ENCODE data around the gene ZNF783.

The ZNF783 gene

DNA sequence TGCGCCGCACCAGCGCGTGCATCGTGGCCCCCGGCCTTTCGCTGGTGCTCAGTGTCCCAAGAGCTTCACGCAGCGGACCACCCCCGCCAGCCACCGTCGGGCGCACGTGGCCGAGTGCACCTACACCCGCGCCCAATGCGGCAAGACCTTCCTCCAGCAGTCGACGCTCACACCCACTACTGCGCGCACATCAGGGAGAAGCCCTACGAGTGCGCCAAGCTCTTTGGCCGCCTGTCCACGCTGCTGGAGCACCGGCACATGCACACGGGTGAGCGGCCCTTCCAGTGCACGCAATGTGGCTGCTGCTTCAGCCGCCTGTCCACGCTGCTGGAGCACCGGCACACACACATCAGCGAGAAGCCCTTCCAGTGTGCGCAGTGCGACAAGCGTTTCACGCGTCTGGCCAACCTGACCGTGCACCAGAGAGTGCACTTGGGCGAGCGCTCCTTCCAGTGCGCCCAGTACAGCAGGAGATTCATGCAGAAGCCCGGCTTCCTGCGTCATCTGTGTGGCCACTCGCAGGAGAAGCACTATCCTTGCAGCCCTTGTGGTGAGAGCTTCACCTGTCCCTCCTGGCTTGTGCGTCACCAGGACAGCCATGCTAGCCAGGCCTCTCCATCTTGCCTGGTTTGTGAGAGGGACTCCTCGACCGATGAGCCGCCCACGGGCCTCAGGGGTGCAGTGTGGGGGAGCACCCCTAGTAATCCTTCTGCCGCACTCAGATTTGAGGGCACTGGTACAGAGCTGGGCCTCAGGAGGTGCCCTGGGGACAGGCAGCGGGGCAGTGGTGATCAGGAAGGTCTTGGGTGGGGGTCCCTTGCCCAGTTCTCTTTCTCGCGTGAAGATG is 32.9 kb downstream of the ZNF783 start:
- Histone ChIP-seq H3K36me3 (ENCODE audit: control insufficient read depth, insufficient read depth, low read length) (no peaks in the 10 kb centered on the region), H3K27ac (ENCODE audit: insufficient read depth, low read depth, low read length, poor library complexity, severe bottlenecking) (no peak overlapping the region), H3K27me3 (ENCODE audit: control insufficient read depth, insufficient read depth, low read length, poor library complexity, severe bottlenecking) (no peaks in the 10 kb centered on the region), H3K9me3 (ENCODE audit: control insufficient read depth, low read length) (peaks cover 2% of the 10 kb centered on the region), H3K4me1 (ENCODE audit: control insufficient read depth, insufficient read depth, low read length) (no peaks in the 10 kb centered on the region), H3K4me3 (ENCODE audit: insufficient read depth, low read depth, low read length) (no peak overlapping the region)
- WGBS, 2 experiments = 95 to 96% methylated on average over 55 of the region's 55 CpGs

DNA sequence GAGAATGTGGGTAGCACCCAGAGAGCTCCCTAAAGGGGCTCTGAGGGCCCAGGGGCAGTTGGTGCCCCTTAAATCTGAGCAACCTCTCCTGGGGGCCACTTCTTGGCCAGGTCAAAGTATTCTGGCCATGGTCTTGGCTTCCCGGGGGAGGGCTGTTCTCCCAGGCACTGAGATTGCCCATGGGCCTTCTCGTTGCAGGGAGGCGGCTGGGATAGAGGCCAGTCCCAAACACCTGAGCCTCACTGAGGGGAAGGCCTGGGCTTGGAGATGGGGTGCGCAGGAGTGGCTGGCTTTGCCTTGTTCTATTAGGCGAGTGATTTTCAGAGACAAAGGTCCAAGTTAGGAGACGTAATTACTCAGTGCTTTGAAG is 33.5 kb downstream of the ZNF783 start:
- Histone ChIP-seq H3K4me3 (ENCODE audit: insufficient read depth, low read depth, low read length) (no peak overlapping the region), H3K36me3 (ENCODE audit: control insufficient read depth, insufficient read depth, low read length) (no peaks in the 10 kb centered on the region), H3K4me1 (ENCODE audit: control insufficient read depth, insufficient read depth, low read length) (no peaks in the 10 kb centered on the region), H3K9me3 (ENCODE audit: control insufficient read depth, low read length) (peaks cover 2% of the 10 kb centered on the region), H3K27me3 (ENCODE audit: control insufficient read depth, insufficient read depth, low read length, poor library complexity, severe bottlenecking) (no peaks in the 10 kb centered on the region), H3K27ac (ENCODE audit: insufficient read depth, low read depth, low read length, poor library complexity, severe bottlenecking) (no peak overlapping the region)
- 93 to 96% methylated on average over 6 of the region's 6 CpGs for WGBS, 2 experiments

DNA sequence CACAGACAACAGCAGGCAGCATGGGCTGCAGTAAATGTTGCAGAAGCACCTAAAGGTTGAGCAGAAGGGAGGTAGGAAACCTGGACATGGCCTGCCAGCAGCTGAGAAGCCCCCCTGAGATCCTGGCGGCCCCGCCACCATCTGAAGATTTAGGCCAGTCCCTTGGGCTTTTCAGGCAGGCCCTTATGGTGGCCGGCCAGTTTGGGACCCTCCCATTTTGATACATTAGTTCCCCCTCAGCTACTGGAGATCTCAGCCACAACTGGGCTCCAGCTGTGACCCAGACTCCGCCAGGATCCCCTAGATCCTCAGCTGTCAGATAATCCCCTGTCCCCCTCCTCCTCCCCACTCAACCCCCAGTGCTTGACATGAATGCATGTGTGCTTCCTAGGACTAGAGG is 34.4 kb downstream of the ZNF783 start:
- Histone ChIP-seq H3K27me3 (ENCODE audit: control insufficient read depth, insufficient read depth, low read length, poor library complexity, severe bottlenecking) (no peaks in the 10 kb centered on the region), H3K36me3 (ENCODE audit: control insufficient read depth, insufficient read depth, low read length) (no peaks in the 10 kb centered on the region), H3K9me3 (ENCODE audit: control insufficient read depth, low read length) (peaks cover 2% of the 10 kb centered on the region), H3K4me1 (ENCODE audit: control insufficient read depth, insufficient read depth, low read length) (no peaks in the 10 kb centered on the region), H3K4me3 (ENCODE audit: insufficient read depth, low read depth, low read length) (no peak overlapping the region), H3K27ac (ENCODE audit: insufficient read depth, low read depth, low read length, poor library complexity, severe bottlenecking) (no peak overlapping the region)
- WGBS, 2 experiments = 89 to 92% methylated on average over 4 of the region's 4 CpGs

DNA sequence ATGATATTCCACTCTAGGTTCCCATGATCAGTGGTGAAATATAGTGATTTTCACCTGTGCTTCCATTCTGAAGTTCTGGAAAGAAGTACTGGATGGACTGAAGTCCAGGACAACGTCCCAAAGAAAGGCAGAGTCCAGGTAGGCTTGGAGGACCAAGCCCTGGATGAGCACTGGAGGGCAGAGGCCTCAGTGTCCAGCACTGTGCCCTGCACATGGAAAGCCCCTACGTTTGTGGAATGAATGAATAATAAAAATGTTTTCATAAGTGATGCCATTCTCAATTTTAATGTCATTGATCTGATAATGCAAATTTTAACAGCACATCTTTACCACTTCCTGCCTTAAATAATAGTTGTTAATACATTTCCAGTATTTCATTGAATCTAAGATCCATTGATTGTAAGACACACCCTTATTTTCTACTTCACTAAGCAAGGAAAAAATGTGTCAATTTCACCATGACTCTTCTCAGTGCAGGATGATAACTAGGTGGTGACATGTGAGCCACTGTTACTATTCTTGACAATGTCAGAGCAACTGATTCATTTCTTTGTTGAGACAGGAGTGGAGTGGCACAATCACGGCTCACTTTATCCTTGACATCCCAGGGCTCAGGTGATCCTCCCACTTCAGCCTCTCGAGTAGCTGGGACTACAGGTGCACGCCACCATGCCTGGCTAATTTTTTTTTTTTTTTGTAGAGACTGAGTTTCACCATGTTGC is 35.2 kb downstream of the ZNF783 start:
- Histone ChIP-seq H3K4me3 (ENCODE audit: insufficient read depth, low read depth, low read length) (no peak overlapping the region), H3K4me1 (ENCODE audit: control insufficient read depth, insufficient read depth, low read length) (no peaks in the 10 kb centered on the region), H3K27me3 (ENCODE audit: control insufficient read depth, insufficient read depth, low read length, poor library complexity, severe bottlenecking) (no peaks in the 10 kb centered on the region), H3K36me3 (ENCODE audit: control insufficient read depth, insufficient read depth, low read length) (no peaks in the 10 kb centered on the region), H3K27ac (ENCODE audit: insufficient read depth, low read depth, low read length, poor library complexity, severe bottlenecking) (no peak overlapping the region), H3K9me3 (ENCODE audit: control insufficient read depth, low read length) (peaks cover 2% of the 10 kb centered on the region)
- WGBS, 2 experiments = 85 to 87% methylated on average over 3 to 5 of the region's 5 CpGs

DNA sequence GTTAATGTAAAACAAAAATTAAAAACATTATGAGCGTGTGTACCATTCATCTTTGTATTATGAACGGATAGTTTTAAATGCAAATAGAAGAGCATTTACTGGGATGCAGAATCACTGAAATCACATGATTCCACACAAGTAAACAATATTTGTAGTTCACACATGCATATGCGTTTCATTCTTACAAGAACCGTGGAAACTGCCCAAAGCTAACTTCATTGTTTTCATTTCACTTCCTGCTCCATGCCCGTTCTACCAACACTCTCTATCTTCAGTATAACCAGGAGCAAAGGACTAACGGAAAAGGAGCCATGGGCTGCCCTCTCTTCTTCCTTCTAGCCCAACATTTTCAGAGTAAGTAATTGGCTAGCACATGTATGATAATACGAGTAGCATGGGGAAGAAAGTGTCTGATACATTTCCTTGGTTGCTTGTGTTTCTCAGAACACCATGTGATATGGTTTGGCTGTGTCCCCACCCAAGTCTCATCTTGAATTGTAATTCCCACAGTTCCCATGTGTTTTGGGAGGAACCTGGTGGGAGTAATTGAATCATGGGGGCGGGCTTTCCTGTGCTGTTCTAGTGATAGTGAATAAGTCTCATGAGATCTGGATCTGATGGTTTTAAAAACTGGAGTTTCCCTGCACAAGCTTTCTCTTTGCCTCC is 38.8 kb downstream of the ZNF783 start:
- Histone ChIP-seq H3K9me3 (ENCODE audit: control insufficient read depth, low read length) (peaks cover 2% of the 10 kb centered on the region), H3K4me3 (ENCODE audit: insufficient read depth, low read depth, low read length) (no peak overlapping the region), H3K36me3 (ENCODE audit: control insufficient read depth, insufficient read depth, low read length) (no peaks in the 10 kb centered on the region), H3K27me3 (ENCODE audit: control insufficient read depth, insufficient read depth, low read length, poor library complexity, severe bottlenecking) (no peaks in the 10 kb centered on the region), H3K4me1 (ENCODE audit: control insufficient read depth, insufficient read depth, low read length) (no peaks in the 10 kb centered on the region), H3K27ac (ENCODE audit: insufficient read depth, low read depth, low read length, poor library complexity, severe bottlenecking) (no peak overlapping the region)
- 93 to 95% methylated on average over 7 to 8 of the region's 8 CpGs for WGBS, 2 experiments

DNA sequence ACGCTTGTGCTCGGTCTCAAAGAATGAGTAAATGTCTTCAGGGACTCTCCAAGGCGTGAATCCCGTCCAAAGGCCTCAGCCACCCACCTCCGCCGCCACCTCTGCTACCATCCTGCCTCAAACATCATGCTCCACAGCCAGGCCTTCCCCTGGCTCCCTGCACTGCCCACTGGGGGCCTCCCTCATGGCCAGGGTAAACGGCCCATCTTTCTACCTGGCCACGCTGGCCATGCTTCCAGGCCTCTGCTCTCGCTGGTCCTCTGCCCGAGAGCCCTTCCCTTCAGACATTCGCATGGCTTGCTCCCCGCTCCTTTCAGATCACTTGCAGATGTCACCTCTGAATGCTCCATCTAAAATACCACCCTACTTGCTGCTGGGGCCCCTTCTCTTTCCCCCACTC is 40.2 kb downstream of the ZNF783 start:
- Histone ChIP-seq H3K4me3 (ENCODE audit: insufficient read depth, low read depth, low read length) (no peak overlapping the region), H3K36me3 (ENCODE audit: control insufficient read depth, insufficient read depth, low read length) (no peaks in the 10 kb centered on the region), H3K9me3 (ENCODE audit: control insufficient read depth, low read length) (peaks cover 2% of the 10 kb centered on the region), H3K4me1 (ENCODE audit: control insufficient read depth, insufficient read depth, low read length) (no peaks in the 10 kb centered on the region), H3K27ac (ENCODE audit: insufficient read depth, low read depth, low read length, poor library complexity, severe bottlenecking) (no peak overlapping the region), H3K27me3 (ENCODE audit: control insufficient read depth, insufficient read depth, low read length, poor library complexity, severe bottlenecking) (no peaks in the 10 kb centered on the region)
- 93 to 96% methylated on average over 12 of the region's 12 CpGs for WGBS, 2 experiments

DNA sequence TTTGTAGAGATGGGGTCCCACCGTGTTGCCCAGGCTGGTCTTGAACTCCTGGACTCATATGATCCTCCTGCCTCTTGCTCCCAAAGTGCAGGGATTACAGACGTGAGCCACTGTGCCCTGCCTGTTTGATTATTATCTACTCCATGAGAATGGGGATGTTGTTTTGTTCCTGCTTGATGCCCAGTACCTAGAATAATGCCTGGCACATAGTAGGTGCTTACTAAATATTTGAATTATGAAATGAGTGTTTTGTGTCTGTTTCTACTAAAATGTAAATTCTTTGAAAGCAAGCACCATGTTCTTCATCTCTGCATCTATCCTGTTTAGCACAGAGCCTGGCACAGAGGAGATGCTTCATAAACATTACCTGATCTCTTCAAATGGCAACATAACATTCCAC is 40.9 kb downstream of the ZNF783 start:
- Histone ChIP-seq H3K27me3 (ENCODE audit: control insufficient read depth, insufficient read depth, low read length, poor library complexity, severe bottlenecking) (no peaks in the 10 kb centered on the region), H3K4me3 (ENCODE audit: insufficient read depth, low read depth, low read length) (no peak overlapping the region), H3K9me3 (ENCODE audit: control insufficient read depth, low read length) (peaks cover 2% of the 10 kb centered on the region), H3K27ac (ENCODE audit: insufficient read depth, low read depth, low read length, poor library complexity, severe bottlenecking) (no peak overlapping the region), H3K36me3 (ENCODE audit: control insufficient read depth, insufficient read depth, low read length) (no peaks in the 10 kb centered on the region), H3K4me1 (ENCODE audit: control insufficient read depth, insufficient read depth, low read length) (no peaks in the 10 kb centered on the region)
- WGBS, 2 experiments = 86% methylated on average over 2 of the region's 2 CpGs

DNA sequence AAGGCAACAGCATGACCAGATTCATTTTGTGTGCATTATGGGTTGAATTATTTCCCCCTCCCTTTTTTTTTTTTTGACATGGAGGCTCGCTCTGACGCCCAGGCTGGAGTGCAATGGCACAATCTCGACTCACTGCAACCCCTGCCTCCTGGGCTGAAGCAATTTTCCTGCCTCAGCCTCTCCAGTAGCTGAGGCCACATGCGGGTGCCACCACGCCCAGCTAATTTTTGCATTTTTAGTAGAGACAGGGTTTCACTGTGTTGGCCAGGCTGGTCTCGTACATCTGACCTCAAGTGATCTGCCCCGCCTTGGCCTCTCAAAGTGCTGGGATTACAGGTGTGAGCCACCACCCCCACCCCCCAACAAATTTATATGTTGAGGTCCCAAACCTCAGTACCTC is 42.0 kb downstream of the ZNF783 start:
- Histone ChIP-seq H3K27me3 (ENCODE audit: control insufficient read depth, insufficient read depth, low read length, poor library complexity, severe bottlenecking) (no peaks in the 10 kb centered on the region), H3K27ac (ENCODE audit: insufficient read depth, low read depth, low read length, poor library complexity, severe bottlenecking) (no peak overlapping the region), H3K4me3 (ENCODE audit: insufficient read depth, low read depth, low read length) (no peak overlapping the region), H3K9me3 (ENCODE audit: control insufficient read depth, low read length) (no peaks in the 10 kb centered on the region), H3K4me1 (ENCODE audit: control insufficient read depth, insufficient read depth, low read length) (no peaks in the 10 kb centered on the region), H3K36me3 (ENCODE audit: control insufficient read depth, insufficient read depth, low read length) (no peaks in the 10 kb centered on the region)
- WGBS, 2 experiments = 84 to 86% methylated on average over 7 of the region's 7 CpGs

DNA sequence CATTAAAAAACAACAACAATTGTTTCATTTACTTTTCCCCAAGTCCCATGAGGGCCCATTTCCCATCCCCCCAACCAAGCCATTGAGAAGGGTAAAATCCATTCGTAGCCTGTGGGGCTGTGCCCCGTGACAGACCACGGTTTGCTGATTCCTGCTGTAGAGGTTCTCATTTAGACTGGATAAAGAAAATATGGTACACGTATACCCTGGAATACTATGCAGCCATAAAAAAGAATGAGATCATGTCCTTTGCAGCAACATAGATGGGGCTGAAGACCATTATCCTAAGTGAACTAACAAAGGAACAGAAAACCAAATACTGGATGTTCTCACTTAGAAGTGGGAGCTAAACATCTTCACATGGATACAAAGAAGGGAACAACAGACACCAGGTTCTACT is 44.9 kb downstream of the ZNF783 start:
- whole genome bisulfite sequencing, 2 experiments = 90% methylated on average over 4 of the region's 4 CpGs
- no peaks in the 10 kb centered on the region for H3K27me3 ChIP-seq (ENCODE audit: control insufficient read depth, insufficient read depth, low read length, poor library complexity, severe bottlenecking)
- H3K9me3 ChIP-seq (ENCODE audit: control insufficient read depth, low read length) = no peaks in the 10 kb centered on the region
- no peak overlapping the region for H3K4me3 ChIP-seq (ENCODE audit: insufficient read depth, low read depth, low read length)
- no peaks in the 10 kb centered on the region for H3K4me1 ChIP-seq (ENCODE audit: control insufficient read depth, insufficient read depth, low read length)
- H3K36me3 ChIP-seq (ENCODE audit: control insufficient read depth, insufficient read depth, low read length) = no peaks in the 10 kb centered on the region
- no peak overlapping the region for H3K27ac ChIP-seq (ENCODE audit: insufficient read depth, low read depth, low read length, poor library complexity, severe bottlenecking)

DNA sequence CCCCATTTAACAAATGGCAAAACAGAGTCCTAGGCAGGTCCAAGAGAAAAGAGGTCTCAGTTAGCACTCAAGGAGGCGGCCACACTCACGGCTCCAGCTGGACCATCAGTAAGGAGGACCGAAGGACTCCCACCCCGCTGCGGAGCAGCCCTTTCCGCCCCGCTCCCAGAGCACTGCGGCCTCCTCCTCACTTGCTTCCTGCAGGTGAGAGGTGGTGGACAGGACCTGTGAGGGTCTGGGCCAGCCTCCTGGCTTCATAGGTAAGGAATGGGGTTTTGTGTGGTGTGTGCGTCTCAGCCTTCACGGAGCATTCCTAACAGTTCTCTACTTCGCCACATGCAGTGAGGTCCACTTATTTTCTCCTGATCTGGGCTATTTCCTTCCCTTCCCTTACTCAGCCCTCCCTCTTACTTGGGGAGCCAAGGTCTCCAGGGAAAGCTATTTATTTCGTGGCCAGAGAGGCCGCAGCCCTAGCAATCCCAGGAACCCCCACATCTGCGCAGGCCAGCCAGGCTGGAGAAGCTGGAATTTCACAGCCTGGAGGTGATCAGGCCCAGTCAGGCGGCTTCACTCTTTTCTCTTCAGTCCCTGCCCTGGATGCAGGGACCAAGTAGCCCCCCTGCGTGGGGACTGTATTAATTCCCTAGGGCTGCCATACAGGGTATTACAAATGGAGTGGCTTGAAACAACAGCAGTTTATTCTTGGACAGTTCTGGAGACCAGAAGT is 45.9 kb downstream of the ZNF783 start:
- 95% methylated on average over 16 of the region's 16 CpGs for WGBS, 2 experiments
- no peaks in the 10 kb centered on the region for H3K9me3 ChIP-seq (ENCODE audit: control insufficient read depth, low read length)
- H3K4me3 ChIP-seq (ENCODE audit: insufficient read depth, low read depth, low read length) = no peak overlapping the region
- H3K27me3 ChIP-seq (ENCODE audit: control insufficient read depth, insufficient read depth, low read length, poor library complexity, severe bottlenecking) = no peaks in the 10 kb centered on the region
- H3K4me1 ChIP-seq (ENCODE audit: control insufficient read depth, insufficient read depth, low read length) = no peaks in the 10 kb centered on the region
- no peaks in the 10 kb centered on the region for H3K36me3 ChIP-seq (ENCODE audit: control insufficient read depth, insufficient read depth, low read length)
- no peak overlapping the region for H3K27ac ChIP-seq (ENCODE audit: insufficient read depth, low read depth, low read length, poor library complexity, severe bottlenecking)

All from ectodermal cell (in vitro differentiated cells).